Endodermal cell (in vitro differentiated cells): ENCODE data around the gene CDH13. TPM values are rescaled to one million over a fixed set of nuclear protein-coding genes. Genes with fewer than 3 reads are reported as not detected.

Source experiments
- DNase-seq: peaks from one replicate; pipeline ENCODE4 v3.0.0-alpha.2; 2017
- H3K27ac ChIP-seq: 2 replicates; pipeline ENCODE4 v1.5.1; 2013; ENCODE audit warnings: mild to moderate bottlenecking, low read depth, low read length, moderate library complexity
- H3K27me3 ChIP-seq: 2 replicates; pipeline ENCODE4 v1.6.1; 2013; ENCODE audit warnings: mild to moderate bottlenecking, low read length, moderate library complexity; ENCODE audit not compliant: insufficient read depth, control insufficient read depth, poor library complexity, severe bottlenecking
- H3K36me3 ChIP-seq: 2 replicates; pipeline ENCODE4 v1.7.0; 2013; ENCODE audit warnings: mild to moderate bottlenecking, low read length, moderate library complexity; ENCODE audit not compliant: control insufficient read depth, insufficient read depth
- H3K4me1 ChIP-seq: one replicate; pipeline ENCODE4 v1.7.0; 2013; ENCODE audit warnings: low read length; ENCODE audit not compliant: control insufficient read depth, insufficient read depth
- H3K4me3 ChIP-seq: 2 replicates; pipeline ENCODE4 v1.5.1; 2013; ENCODE audit warnings: mild to moderate bottlenecking, low read length, moderate library complexity
- H3K9ac ChIP-seq: 2 replicates; pipeline ENCODE4 v1.6.1; 2013; ENCODE audit warnings: mild to moderate bottlenecking, low read length, moderate library complexity; ENCODE audit not compliant: poor library complexity, severe bottlenecking; ENCODE audit errors: extremely low read depth
- H3K9me3 ChIP-seq: 2 replicates; pipeline ENCODE4 v1.6.1; 2013; ENCODE audit warnings: mild to moderate bottlenecking, low read length, moderate library complexity; ENCODE audit not compliant: control insufficient read depth
- H3K27ac Mint-ChIP-seq: 2 replicates; pipeline ENCODE4 v1.8.0; 2020; ENCODE audit warnings: mixed read lengths
- H3K27me3 Mint-ChIP-seq: 2 replicates; pipeline ENCODE4 v1.8.0; 2021; ENCODE audit warnings: mild to moderate bottlenecking, mixed read lengths; ENCODE audit not compliant: insufficient read depth
- H3K36me3 Mint-ChIP-seq: 2 replicates; pipeline ENCODE4 v1.8.0; 2020; ENCODE audit warnings: low read depth, mixed read lengths
- H3K4me1 Mint-ChIP-seq: 2 replicates; pipeline ENCODE4 v1.8.0; 2020; ENCODE audit warnings: mixed read lengths
- H3K4me3 Mint-ChIP-seq: 2 replicates; pipeline ENCODE4 v1.8.0; 2020; ENCODE audit warnings: mild to moderate bottlenecking, moderate library complexity, mixed read lengths
- H3K9me3 Mint-ChIP-seq: 2 replicates; pipeline ENCODE4 v1.8.0; 2020; ENCODE audit warnings: mild to moderate bottlenecking, mixed read lengths
- CTCF ChIP-seq: fragments of 200-600 bp; sonication (generic); conservative IDR thresholded peaks from 2 replicates; pipeline ENCODE4 v1.5.0; 2021; ENCODE audit warnings: antibody characterized with exemption, mild to moderate bottlenecking
- WGBS, 2 experiments: methylation state at CpG; one replicate each; pipeline versions ENCODE4 v1.1.5 to v1.1.7; 2013; ENCODE audit warnings: missing lambda C conversion rate in 2 of 2, mixed read lengths in 1 of 2; ENCODE audit not compliant: insufficient coverage in 1 of 2, insufficient read length in 1 of 2; 5-methylcytosine and 5-hydroxymethylcytosine counted together
- total RNA-seq, 2 donors: library from RNA; stranded (reverse); fragmentation: NEBNext Ultra II Directional in 1 of 2; extraction: Animal tissue kit (Norgen Biotek cat#: 25700) in 1 of 2; gene quantifications; 2 replicates in 1 of 2; 3 replicates in 1 of 2; pipeline ENCODE4 v1.2.1, GENCODE V29; 2021

The CDH13 gene
- total RNA-seq, 2 donors from 2014 or later = 0.86 to 1.8 TPM

DNA sequence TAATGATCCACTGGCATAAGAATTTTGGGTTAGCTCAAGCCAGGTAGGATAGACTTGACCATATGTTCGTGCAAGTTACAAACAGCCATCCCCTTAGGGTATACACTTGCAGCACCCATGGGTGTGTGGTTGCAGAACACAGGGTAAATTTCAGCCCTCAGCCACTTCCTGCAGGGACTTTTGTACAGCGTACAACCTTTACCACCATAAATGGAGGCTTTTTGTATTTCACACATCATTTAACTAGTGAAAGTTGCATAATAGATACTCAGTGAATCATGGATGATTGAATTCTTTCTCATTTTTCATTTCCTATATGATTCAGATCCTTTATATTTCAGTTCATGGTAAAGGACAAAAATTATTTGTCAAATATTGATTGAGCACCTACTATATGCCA lies 473.9 kb downstream of the CDH13 start:
- no peak overlapping the region for H3K27ac Mint-ChIP-seq
- no peaks in the 10 kb centered on the region for H3K36me3 Mint-ChIP-seq
- no peaks in the 10 kb centered on the region for H3K36me3 ChIP-seq
- TF ChIP-seq CTCF = no peak
- 93 to 100% methylated on average over 1 of the region's 2 CpGs for whole genome bisulfite sequencing, 2 experiments
- H3K9me3 Mint-ChIP-seq = peaks cover 27% of the 10 kb centered on the region
- H3K27me3 Mint-ChIP-seq = no peaks in the 10 kb centered on the region
- peaks cover 30% of the 10 kb centered on the region for H3K9me3 ChIP-seq
- H3K4me1 ChIP-seq = no peaks in the 10 kb centered on the region
- no peak overlapping the region for H3K9ac ChIP-seq
- no peaks in the 10 kb centered on the region for H3K27me3 ChIP-seq
- H3K4me3 Mint-ChIP-seq = no peak overlapping the region
- H3K27ac ChIP-seq = no peak overlapping the region
- no peak for DNase-seq
- H3K4me3 ChIP-seq = no peak overlapping the region
- no peaks in the 10 kb centered on the region for H3K4me1 Mint-ChIP-seq

GRCh38 chr16:83102336-83102735 lies 475.6 kb downstream of the CDH13 start:
- H3K9me3 Mint-ChIP-seq = peaks cover 27% of the 10 kb centered on the region
- no peak overlapping the region for H3K4me3 Mint-ChIP-seq
- H3K27me3 Mint-ChIP-seq = no peaks in the 10 kb centered on the region
- H3K4me1 Mint-ChIP-seq = no peaks in the 10 kb centered on the region
- Histone ChIP-seq H3K4me3 (no peak overlapping the region), H3K9ac (no peak overlapping the region), H3K36me3 (no peaks in the 10 kb centered on the region), H3K27ac (no peak overlapping the region), H3K4me1 (no peaks in the 10 kb centered on the region), H3K27me3 (no peaks in the 10 kb centered on the region), H3K9me3 (peaks cover 30% of the 10 kb centered on the region)
- no peak for DNase-seq
- no peak overlapping the region for H3K27ac Mint-ChIP-seq
- H3K36me3 Mint-ChIP-seq = no peaks in the 10 kb centered on the region
- no peak for TF ChIP-seq CTCF
- WGBS, 2 experiments = 78 to 81% methylated on average over 6 of the region's 6 CpGs

GRCh38 chr16:83105279-83106077 lies 478.7 kb downstream of the CDH13 start:
- H3K9me3 Mint-ChIP-seq = peaks cover 11% of the 10 kb centered on the region
- no peak overlapping the region for H3K4me3 ChIP-seq
- no peaks in the 10 kb centered on the region for H3K36me3 ChIP-seq
- no peak for DNase-seq
- no peak for TF ChIP-seq CTCF
- no peaks in the 10 kb centered on the region for H3K36me3 Mint-ChIP-seq
- no peaks in the 10 kb centered on the region for H3K4me1 Mint-ChIP-seq
- WGBS, 2 experiments = 95 to 97% methylated on average over 7 to 9 of the region's 9 CpGs
- H3K9ac ChIP-seq = no peak overlapping the region
- H3K27me3 Mint-ChIP-seq = peaks cover 3% of the 10 kb centered on the region
- H3K4me1 ChIP-seq = no peaks in the 10 kb centered on the region
- H3K4me3 Mint-ChIP-seq = no peak overlapping the region
- no peak overlapping the region for H3K27ac ChIP-seq
- H3K9me3 ChIP-seq = peaks cover 15% of the 10 kb centered on the region
- no peaks in the 10 kb centered on the region for H3K27me3 ChIP-seq
- no peak overlapping the region for H3K27ac Mint-ChIP-seq
